H1 (cell line): ENCODE data around the gene KIF1B. TPM values are rescaled to one million over a fixed set of nuclear protein-coding genes. Genes with fewer than 3 reads are reported as not detected.

Experiments used
- CTCF ChIA-PET: fragments of 300-600 bp; sonication (Branson Sonifier 250); formaldehyde crosslinking; loops from one replicate; lab custom pipeline; 2021; ENCODE audit not compliant: partially characterized antibody; lab: Charles Lee
- POLR2A ChIA-PET: fragments of 300-600 bp; sonication (Branson Sonifier 250); formaldehyde crosslinking; loops from one replicate; lab custom pipeline; 2021; ENCODE audit warnings: inconsistent platforms; ENCODE audit not compliant: partially characterized antibody; lab: Charles Lee
- DNase-seq, 2 experiments: peaks; one replicate each; pipeline versions ENCODE4 v3.0.0 to v3.0.0-alpha.2; 2010 to 2022; ENCODE audit warnings: low spot score in 2 of 2, low read depth in 1 of 2, mixed read lengths in 1 of 2
- FAIRE-seq: peaks from 2 replicates; lab custom pipeline; 2011; peaks lifted over from hg19 to GRCh38; lab: Jason Lieb, UNC
- H2AFZ ChIP-seq: 2 replicates; pipeline ENCODE4 v1.8.1; 2012; ENCODE audit warnings: low read length, inconsistent platforms
- H2AK5ac ChIP-seq: 2 replicates; pipeline ENCODE4 v1.6.1; 2013; ENCODE audit warnings: low read depth, low read length
- H2BK120ac ChIP-seq: replicated peaks from 2 replicates; pipeline ENCODE3; 2013; ENCODE audit warnings: low read depth, low read length, inconsistent platforms
- H2BK12ac ChIP-seq: 2 replicates; pipeline ENCODE4 v1.6.1; 2013; ENCODE audit warnings: low read depth, low read length
- H2BK15ac ChIP-seq: 2 replicates; pipeline ENCODE4 v1.6.1; 2013; ENCODE audit warnings: low read length
- H2BK20ac ChIP-seq: 2 replicates; pipeline ENCODE4 v1.6.1; 2013; ENCODE audit warnings: low read length
- H2BK5ac ChIP-seq: 2 replicates; pipeline ENCODE4 v1.6.1; 2013; ENCODE audit warnings: low read depth, low read length
- H3K14ac ChIP-seq: 2 replicates; pipeline ENCODE4 v1.6.1; 2013; ENCODE audit warnings: inconsistent platforms; ENCODE audit not compliant: insufficient read length
- H3K18ac ChIP-seq: 2 replicates; pipeline ENCODE4 v1.6.1; 2013; ENCODE audit warnings: low read length; ENCODE audit errors: extremely low read depth
- H3K23ac ChIP-seq: 2 replicates; pipeline ENCODE4 v1.6.1; 2013; ENCODE audit warnings: inconsistent platforms; ENCODE audit not compliant: insufficient read length
- H3K23me2 ChIP-seq: 2 replicates; pipeline ENCODE4 v1.6.1; 2013; ENCODE audit warnings: low read depth, low read length
- H3K27ac ChIP-seq: 2 replicates; pipeline ENCODE4 v1.6.1; 2011; ENCODE audit warnings: low read depth, low read length, inconsistent platforms
- H3K27me3 ChIP-seq, 4 experiments: replicated peaks in 1 of 4; 1 replicate in 1 of 4; 2 replicates in 3 of 4; pipeline versions ENCODE4 v1.6.1 to v1.8.1; 2011 to 2013; ENCODE audit warnings: low read length in 3 of 4, mild to moderate bottlenecking in 3 of 4, inconsistent platforms in 2 of 4, mixed read lengths in 2 of 4, moderate library complexity in 1 of 4; ENCODE audit not compliant: control insufficient read depth in 3 of 4, insufficient read depth in 3 of 4; ENCODE audit errors: extremely low read depth in 1 of 4
- H3K36me3 ChIP-seq, 4 experiments: 2 replicates each; pipeline versions ENCODE4 v1.6.1 to v1.8.1; 2011 to 2013; ENCODE audit warnings: mild to moderate bottlenecking in 4 of 4, low read length in 3 of 4, moderate library complexity in 2 of 4, control low read depth in 1 of 4, inconsistent platforms in 1 of 4; ENCODE audit not compliant: insufficient read depth in 4 of 4, control insufficient read depth in 2 of 4
- H3K4ac ChIP-seq: replicated peaks from 2 replicates; pipeline ENCODE3; 2013; ENCODE audit warnings: low read length, low read depth, mixed read lengths, inconsistent platforms; ENCODE audit not compliant: insufficient read length
- H3K4me1 ChIP-seq, 4 experiments: replicated peaks in 1 of 4; 1 replicate in 1 of 4; 2 replicates in 3 of 4; pipeline versions ENCODE4 v1.6.1 to v1.8.1; 2011 to 2013; ENCODE audit warnings: low read length in 3 of 4, inconsistent platforms in 2 of 4, mixed read lengths in 1 of 4; ENCODE audit not compliant: insufficient read depth in 4 of 4, control insufficient read depth in 3 of 4
- H3K4me2 ChIP-seq, 2 experiments: 2 replicates each; pipeline versions ENCODE4 v1.6.1 to v1.8.1; 2011 to 2013; ENCODE audit warnings: low read depth in 2 of 2, low read length in 2 of 2, control low read depth in 1 of 2, inconsistent platforms in 1 of 2, mild to moderate bottlenecking in 1 of 2; ENCODE audit not compliant: insufficient read depth in 1 of 2
- H3K4me3 ChIP-seq, 4 experiments: fragments of 200-600, 300-600 bp in 1 of 4; sonication (generic), shearing (Covaris generic), sonication (Bioruptor Twin) in 1 of 4; 2 replicates each; pipeline versions ENCODE4 v1.5.1 to v1.8.1; 2011 to 2016; ENCODE audit warnings: low read length in 4 of 4, low read depth in 3 of 4, control low read depth in 2 of 4, inconsistent platforms in 2 of 4, mild to moderate bottlenecking in 2 of 4, mixed read lengths in 1 of 4, moderate library complexity in 1 of 4; ENCODE audit not compliant: insufficient read depth in 2 of 4; ENCODE audit errors: extremely low read depth in 1 of 4
- H3K56ac ChIP-seq: replicated peaks from 2 replicates; pipeline ENCODE3; 2013; ENCODE audit warnings: low read depth, mild to moderate bottlenecking, mixed read lengths, low read length, inconsistent platforms; ENCODE audit not compliant: insufficient read length
- H3K79me1 ChIP-seq: 2 replicates; pipeline ENCODE4 v1.6.1; 2013; ENCODE audit warnings: low read depth, low read length, control low read depth
- H3K79me2 ChIP-seq, 2 experiments: 2 replicates each; pipeline versions ENCODE4 v1.6.1 to v1.8.1; 2012 to 2013; ENCODE audit warnings: low read length in 2 of 2, mild to moderate bottlenecking in 2 of 2, inconsistent platforms in 1 of 2; ENCODE audit not compliant: insufficient read depth in 2 of 2, control insufficient read depth in 1 of 2
- H3K9ac ChIP-seq, 4 experiments: replicated peaks in 1 of 4; 1 replicate in 1 of 4; 2 replicates in 3 of 4; pipeline versions ENCODE4 v1.6.1 to v1.8.1; 2011 to 2013; ENCODE audit warnings: low read depth in 3 of 4, low read length in 3 of 4, control low read depth in 2 of 4, mild to moderate bottlenecking in 2 of 4, moderate library complexity in 2 of 4, inconsistent platforms in 1 of 4; ENCODE audit errors: extremely low read depth in 1 of 4
- H3K9me3 ChIP-seq, 2 experiments: 2 replicates each; pipeline versions ENCODE4 v1.6.1 to v1.8.1; 2012 to 2013; ENCODE audit warnings: mild to moderate bottlenecking in 2 of 2, moderate library complexity in 2 of 2, control low read depth in 1 of 2, inconsistent platforms in 1 of 2, low read depth in 1 of 2, low read length in 1 of 2, mixed read lengths in 1 of 2; ENCODE audit not compliant: insufficient read depth in 2 of 2
- H4K20me1 ChIP-seq, 2 experiments: replicated peaks in 1 of 2; 2 replicates each; pipeline versions ENCODE3 to v1.8.1; 2011 to 2013; ENCODE audit warnings: inconsistent platforms in 2 of 2, low read length in 2 of 2, mild to moderate bottlenecking in 1 of 2; ENCODE audit not compliant: insufficient read depth in 2 of 2, control insufficient read depth in 1 of 2
- H4K5ac ChIP-seq: 2 replicates; pipeline ENCODE4 v1.6.1; 2013; ENCODE audit warnings: low read length, low read depth, mixed read lengths, inconsistent platforms; ENCODE audit not compliant: insufficient read length
- H4K8ac ChIP-seq: 2 replicates; pipeline ENCODE4 v1.8.0; 2013; ENCODE audit warnings: mild to moderate bottlenecking, moderate library complexity, low read length, inconsistent platforms; ENCODE audit not compliant: insufficient read depth; ENCODE audit errors: extremely low read depth
- H4K91ac ChIP-seq: replicated peaks from 2 replicates; pipeline ENCODE3; 2013; ENCODE audit warnings: low read length, mixed read lengths, inconsistent platforms; ENCODE audit not compliant: insufficient read length
- ATF3 ChIP-seq: IDR thresholded peaks from 2 replicates; pipeline ENCODE4 v1.6.1; 2011; ENCODE audit warnings: low read depth, mild to moderate bottlenecking, low read length; ENCODE audit not compliant: insufficient read depth
- CBX8 ChIP-seq: fragments of 300-800, 300-1000 bp; sonication (generic); IDR thresholded peaks from 2 replicates; pipeline ENCODE4 v1.7.1; 2016; ENCODE audit warnings: low read depth, low read length, borderline replicate concordance
- CEBPB ChIP-seq: IDR thresholded peaks from 2 replicates; pipeline ENCODE4 v1.6.1; 2012; ENCODE audit warnings: low read depth, low read length
- CHD1 ChIP-seq: IDR thresholded peaks from 2 replicates; pipeline ENCODE4 v1.6.1; 2012; ENCODE audit warnings: low read depth, low read length, improper control_type of control experiment
- EGR1 ChIP-seq: IDR thresholded peaks from 2 replicates; pipeline ENCODE4 v1.6.1; 2011; ENCODE audit warnings: low read depth, low read length, borderline replicate concordance
- EZH2 ChIP-seq: fragments of 200-600 bp; sonication (generic); IDR thresholded peaks from 2 replicates; pipeline ENCODE4 v1.7.1; 2012; ENCODE audit warnings: low read depth, mild to moderate bottlenecking, moderate library complexity, low read length, inconsistent platforms; ENCODE audit not compliant: severe bottlenecking
- MAFK ChIP-seq: IDR thresholded peaks from 2 replicates; pipeline ENCODE4 v1.6.1; 2012; ENCODE audit warnings: low read depth, mild to moderate bottlenecking, improper control_type of control experiment, low read length
- POU5F1 ChIP-seq: IDR thresholded peaks from 2 replicates; pipeline ENCODE4 v1.6.1; 2011; ENCODE audit warnings: low read depth, mild to moderate bottlenecking, low read length, moderate library complexity
- RXRA ChIP-seq: IDR thresholded peaks from 2 replicates; pipeline ENCODE4 v1.6.1; 2011; ENCODE audit warnings: low read depth, mild to moderate bottlenecking, low read length, moderate library complexity; ENCODE audit not compliant: insufficient read depth
- SIN3A ChIP-seq, 2 experiments: IDR thresholded peaks in 1 of 2; conservative IDR thresholded peaks in 1 of 2; 2 replicates each; pipeline ENCODE4 v1.6.1; 2011 to 2012; ENCODE audit warnings: low read length in 2 of 2, improper control_type of control experiment in 1 of 2, low read depth in 1 of 2, mild to moderate bottlenecking in 1 of 2
- SIX5 ChIP-seq: IDR thresholded peaks from 2 replicates; pipeline ENCODE4 v1.6.1; 2011; ENCODE audit warnings: mild to moderate bottlenecking, low read depth, low read length
- TEAD4 ChIP-seq: IDR thresholded peaks from 2 replicates; pipeline ENCODE4 v1.6.1; 2012; ENCODE audit warnings: low read depth, low read length, inconsistent platforms, mixed read lengths
- YY1 ChIP-seq: IDR thresholded peaks from 2 replicates; pipeline ENCODE4 v1.6.1; 2011; ENCODE audit warnings: low read depth, mild to moderate bottlenecking, low read length
- ZNF274 ChIP-seq: IDR thresholded peaks from 2 replicates; pipeline ENCODE4 v1.7.0; 2012; ENCODE audit warnings: low read length, borderline replicate concordance; ENCODE audit errors: extremely low read depth
- WGBS, 2 experiments: shearing (Covaris generic) in 1 of 2; methylation state at CpG; one replicate each; pipeline versions ENCODE4 v1.1.6 to v1.1.7; 2013 to 2015; ENCODE audit warnings: low lambda C conversion rate in 2 of 2, mixed read lengths in 2 of 2, inconsistent platforms in 1 of 2, low coverage in 1 of 2, missing lambda C conversion rate in 1 of 2; ENCODE audit not compliant: insufficient replicate concordance in 2 of 2, insufficient coverage in 1 of 2, insufficient read length in 1 of 2; ENCODE audit errors: extremely low coverage in 1 of 2, missing lambda C conversion rate in 1 of 2; 5-methylcytosine and 5-hydroxymethylcytosine counted together
- polyA plus RNA-seq, 7 experiments: library from polyadenylated mRNA; depleted of rRNA in 3 of 7; stranded (reverse) in 5 of 7; unstranded in 2 of 7; fragments of >200 nt in 5 of 7; fragments of 200-250 nt in 2 of 7; gene quantifications; 1 replicate in 5 of 7; 2 replicates in 1 of 7; 4 replicates in 1 of 7; pipeline versions ENCODE4 v1.2.1 to v1.2.3, GENCODE V29; 2011 to 2013; ENCODE audit warnings: missing spikeins in 2 of 7, mixed read lengths in 2 of 7
- total RNA-seq: library from RNA; stranded (reverse); fragmentation: NEBNext Ultra II Directional; extraction: Animal tissue kit (Norgen Biotek cat#: 25700); gene quantifications from 2 replicates; pipeline ENCODE4 v1.2.1, GENCODE V29; 2021

Gene KIF1B
- total and polyA plus RNA-seq, 2 of the 8 experiments (the other 6 are each of a cell fraction or from before 2014, with no cell fraction given) = 39.1 to 74.2 TPM

GRCh38 chr1:10421637-10422036 lies 211.3 kb downstream of the KIF1B start:
- ChIA-PET CTCF (interaction anchor here (0.7 to 2.3 kb wide), 5 partner anchors 8 to 87 kb away, joined by 3 to 7 read pairs (median 3); partner anchors contain the start of gene CENPS), POLR2A (interaction anchor here (0.7 to 2.1 kb wide), 6 partner anchors 8 to 45 kb away, joined by 3 to 10 read pairs (median 3); partner anchors contain the start of gene CENPS)
- Histone ChIP-seq H3K9me3 (no peaks in the 10 kb centered on the region), H4K8ac (no peak overlapping the region), H3K18ac (no peak overlapping the region), H4K20me1 (peaks cover 3 to 5% of the 10 kb centered on the region in 2 experiments), H2BK5ac (no peak overlapping the region), H3K4me2 (no peak overlapping the region), H3K79me1 (no peaks in the 10 kb centered on the region), H4K5ac (no peak overlapping the region), H4K91ac (no peak overlapping the region), H3K4ac (no peak overlapping the region), H2BK15ac (no peak overlapping the region), H2AK5ac (no peak overlapping the region), H2BK12ac (no peak overlapping the region), H3K4me1 (no peaks in the 10 kb centered on the region), H3K4me3 (no peak overlapping the region), H3K27me3 (no peaks in the 10 kb centered on the region), H3K56ac (no peak overlapping the region), H2AFZ (no peak overlapping the region), H3K79me2 (no peaks in the 10 kb centered on the region), H3K23ac (no peak overlapping the region), H3K27ac (no peak overlapping the region), H3K36me3 (peaks cover 18 to 47% (median 33%) of the 10 kb centered on the region in 4 experiments), H2BK120ac (no peak overlapping the region), H3K23me2 (no peaks in the 10 kb centered on the region), H3K9ac (no peak overlapping the region), H2BK20ac (no peak overlapping the region), H3K14ac (no peak overlapping the region)
- 81% methylated on average over 5 of the region's 5 CpGs; no CpG with 5 or more reads in 1 of the 2 experiments for WGBS, 2 experiments
- FAIRE-seq (no peak), DNase-seq (no peak)
- TF ChIP-seq YY1 (no peak), TEAD4 (no peak), MAFK (no peak), CBX8 (no peak), EGR1 (no peak), POU5F1 (no peak), SIX5 (no peak), EZH2 (no peak), CHD1 (no peak), RXRA (no peak), ATF3 (no peak), ZNF274 (no peak), CEBPB (no peak), SIN3A (conservative IDR thresholded peaks at IDR 0.05 in 1 of 2, IDR thresholded peaks at IDR 0.05 in 1 of 2; ENCODE audit: low read depth in 1 of 2, low read length in 2 of 2) (no peak)
